ENCODE measurements around the gene BTF3L4. TPM values are rescaled to one million over a fixed set of nuclear protein-coding genes. Genes with fewer than 3 reads are reported as not detected.
"Not testable (repeated sequence)": the region's sequence is repeated elsewhere in the genome, so short reads cannot be mapped to it uniquely, and the experiment has no call there.

BTF3L4 gene
- total RNA-seq, 3 donors from 2014 or later (not counting 1 experiment from before 2014, with no cell fraction given) = 24.2 to 25.3 (median 25.2) TPM

- H3K4me1 Mint-ChIP-seq = peaks cover 3 to 29% of the 10 kb centered on the region in 2 donors
- Histone ChIP-seq H3K4me3 (ENCODE audit: low read length) (no peak overlapping the region), H3K27ac (ENCODE audit: low read length) (no peak overlapping the region), H3K4me1 (ENCODE audit: control insufficient read depth, insufficient read depth, low read length) (no peaks in the 10 kb centered on the region), H3K36me3 (ENCODE audit: control insufficient read depth, insufficient read depth, low read length) (peaks cover 14% of the 10 kb centered on the region), H3K9me3 (ENCODE audit: control insufficient read depth, insufficient read depth, low read length) (no peaks in the 10 kb centered on the region), H3K27me3 (ENCODE audit: control insufficient read depth, insufficient read depth, low read length) (no peaks in the 10 kb centered on the region)
- no peak overlapping the region for H3K4me3 Mint-ChIP-seq
- no peaks in the 10 kb centered on the region for H3K9me3 Mint-ChIP-seq
- intact Hi-C loops (cut with micrococcal nuclease) = no loop called here
- no CpG with 5 or more reads among the region's 2 CpGs for WGBS (ENCODE audit: insufficient coverage)
- TF ChIP-seq CTCF (IDR thresholded peaks at IDR 0.05) = no peak
- H3K27ac Mint-ChIP-seq = no peak overlapping the region
- H3K27me3 Mint-ChIP-seq (ENCODE audit: low read depth in 2 of 2) = no peaks in the 10 kb centered on the region
- no peak for ATAC-seq
- no peak for DNase-seq
- no peaks in the 10 kb centered on the region for H3K36me3 Mint-ChIP-seq
Measured at GRCh38 chr1:52045236-52045635, 10.9 kb upstream of the BTF3L4 start.

- H3K36me3 Mint-ChIP-seq; H3K9me3 ChIP-seq (ENCODE audit: control insufficient read depth, insufficient read depth, low read length); H3K27me3 ChIP-seq (ENCODE audit: control insufficient read depth, insufficient read depth, low read length); H3K27ac Mint-ChIP-seq; intact Hi-C loops (cut with micrococcal nuclease); H3K4me3 ChIP-seq (ENCODE audit: low read length); H3K4me3 Mint-ChIP-seq; DNase-seq; H3K27me3 Mint-ChIP-seq (ENCODE audit: low read depth in 2 of 2); H3K27ac ChIP-seq (ENCODE audit: low read length); H3K9me3 Mint-ChIP-seq; ATAC-seq; H3K4me1 ChIP-seq (ENCODE audit: control insufficient read depth, insufficient read depth, low read length): not testable (repeated sequence)
- peaks cover 5 to 29% of the 10 kb centered on the region in 2 donors for H3K4me1 Mint-ChIP-seq
- H3K36me3 ChIP-seq (ENCODE audit: control insufficient read depth, insufficient read depth, low read length) = peaks cover 10% of the 10 kb centered on the region
- WGBS (ENCODE audit: insufficient coverage) = 100% methylated on average over 2 of the region's 4 CpGs
Measured at GRCh38 chr1:52045666-52046195, 10.4 kb upstream of the BTF3L4 start.

GRCh38 chr1:52049337-52049736, 6.8 kb upstream of the BTF3L4 start:
- intact Hi-C loops (cut with micrococcal nuclease); DNase-seq; H3K36me3 ChIP-seq (ENCODE audit: control insufficient read depth, insufficient read depth, low read length); H3K9me3 ChIP-seq (ENCODE audit: control insufficient read depth, insufficient read depth, low read length); H3K27ac Mint-ChIP-seq; H3K36me3 Mint-ChIP-seq; H3K9me3 Mint-ChIP-seq; H3K4me1 ChIP-seq (ENCODE audit: control insufficient read depth, insufficient read depth, low read length); H3K27me3 ChIP-seq (ENCODE audit: control insufficient read depth, insufficient read depth, low read length); ATAC-seq; H3K27me3 Mint-ChIP-seq (ENCODE audit: low read depth in 2 of 2); H3K4me3 ChIP-seq (ENCODE audit: low read length); H3K27ac ChIP-seq (ENCODE audit: low read length); H3K4me3 Mint-ChIP-seq: not testable (repeated sequence)
- WGBS (ENCODE audit: insufficient coverage) = 96% methylated on average over 3 of the region's 4 CpGs
- H3K4me1 Mint-ChIP-seq = peaks cover 20 to 35% of the 10 kb centered on the region in 2 donors

- Histone ChIP-seq H3K9me3 (ENCODE audit: control insufficient read depth, insufficient read depth, low read length) (no peaks in the 10 kb centered on the region), H3K36me3 (ENCODE audit: control insufficient read depth, insufficient read depth, low read length) (peaks cover 2% of the 10 kb centered on the region), H3K27me3 (ENCODE audit: control insufficient read depth, insufficient read depth, low read length) (no peaks in the 10 kb centered on the region), H3K27ac (ENCODE audit: low read length) (no peak overlapping the region), H3K4me1 (ENCODE audit: control insufficient read depth, insufficient read depth, low read length) (peaks cover 12% of the 10 kb centered on the region), H3K4me3 (ENCODE audit: low read length) (no peak overlapping the region)
- Mint-ChIP-seq H3K4me3 (peak overlapping the region; percentile 92), H3K9me3 (no peaks in the 10 kb centered on the region), H3K27me3 (ENCODE audit: low read depth in 2 of 2) (no peaks in the 10 kb centered on the region), H3K27ac (peak overlapping the region; percentile 92 to 95), H3K4me1 (peaks cover 51 to 56% of the 10 kb centered on the region in 2 donors), H3K36me3 (no peaks in the 10 kb centered on the region)
- DNase-seq (no peak), ATAC-seq (no peak)
- TF ChIP-seq CTCF (IDR thresholded peaks at IDR 0.05) = no peak
- WGBS (ENCODE audit: insufficient coverage) = no CpG with 5 or more reads among the region's 1 CpG
- intact Hi-C loops (cut with micrococcal nuclease) = no loop called here
Measured at GRCh38 chr1:52053862-52054261, 2.2 kb upstream of the BTF3L4 start.

Data from natural killer cell (primary cell).